Ecto neural progenitor cell (in vitro differentiated cells): ENCODE results near the gene ATOH8.

ENCODE experiments used
- DNase-seq: peaks from one replicate; pipeline ENCODE4 v3.0.0-alpha.2; 2018; ENCODE audit warnings: low spot score

ATOH8 gene

DNA sequence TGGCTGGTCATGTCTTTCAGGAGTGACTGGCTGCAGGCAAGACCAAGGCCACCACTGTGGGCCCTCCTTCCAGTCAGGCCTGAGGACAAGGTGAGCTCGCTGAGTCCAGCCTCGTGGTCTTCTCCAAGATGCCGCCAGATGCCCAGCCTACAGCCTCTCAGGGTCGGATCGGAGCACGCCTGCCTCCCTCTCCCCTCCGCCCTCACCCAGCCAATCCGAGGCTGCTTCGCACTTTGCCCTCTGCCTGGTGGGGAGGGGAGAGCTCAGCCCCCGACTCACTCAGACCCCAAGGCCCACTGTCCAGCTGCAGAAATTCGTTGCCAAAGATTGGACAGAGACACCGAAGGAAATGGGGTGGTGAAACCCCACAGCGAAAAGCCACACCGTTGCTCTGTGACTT is 33.1 kb downstream of the ATOH8 start:
- DNase-seq: no peak

DNA sequence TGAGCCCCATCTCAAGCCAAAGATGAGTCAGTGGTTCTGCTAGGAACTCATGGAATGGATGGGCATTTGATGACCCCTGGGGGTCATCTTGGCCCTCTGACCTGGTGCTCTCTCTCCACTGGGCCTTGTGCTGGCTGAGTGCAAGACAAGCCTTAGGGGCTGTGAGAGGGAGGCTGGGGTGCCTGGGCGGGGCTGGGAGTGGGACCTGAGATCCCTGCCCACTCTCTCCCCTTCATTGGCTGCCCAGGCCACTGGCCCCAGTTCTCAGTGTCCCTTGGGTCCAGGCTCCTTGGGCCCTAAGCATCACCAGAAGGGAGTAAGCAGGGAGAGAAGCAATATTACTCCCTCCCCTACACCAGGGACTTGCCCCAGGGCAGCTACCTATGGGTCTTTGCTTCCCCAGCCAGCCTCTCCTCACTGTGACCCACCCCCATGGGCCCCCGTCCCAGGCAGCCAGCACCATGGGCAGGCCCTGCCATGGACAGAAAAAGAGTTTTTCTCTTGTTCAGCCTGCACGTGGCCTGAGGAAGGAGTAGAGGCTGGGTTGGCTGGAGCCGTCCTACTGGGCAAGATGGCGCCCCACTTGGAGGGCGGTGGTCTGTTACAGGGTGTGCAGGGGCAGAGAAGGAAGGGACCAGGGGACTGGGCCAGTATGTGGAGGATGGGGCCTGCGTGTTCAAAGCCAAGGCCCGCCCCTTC is 33.6 kb downstream of the ATOH8 start:
- DNase-seq: no peak

DNA sequence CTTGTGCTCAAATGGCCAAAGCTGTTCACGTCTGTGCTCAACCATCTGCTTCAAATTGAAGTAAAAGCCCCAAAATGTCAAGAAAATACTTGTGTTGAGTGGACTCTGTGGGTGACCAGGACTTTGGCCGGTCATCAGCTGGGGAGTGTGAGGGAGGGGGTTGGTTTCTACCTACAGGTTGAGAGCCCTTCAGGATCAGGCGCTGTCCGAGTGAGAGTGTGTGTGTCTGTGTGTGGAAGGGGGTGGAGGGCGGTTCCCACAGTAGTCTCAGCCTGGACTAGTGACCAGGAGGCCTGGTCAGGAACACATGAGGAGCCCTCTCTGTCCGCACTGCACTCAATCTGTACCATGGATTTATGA is 34.2 kb downstream of the ATOH8 start:
- DNase-seq: no peak

DNA sequence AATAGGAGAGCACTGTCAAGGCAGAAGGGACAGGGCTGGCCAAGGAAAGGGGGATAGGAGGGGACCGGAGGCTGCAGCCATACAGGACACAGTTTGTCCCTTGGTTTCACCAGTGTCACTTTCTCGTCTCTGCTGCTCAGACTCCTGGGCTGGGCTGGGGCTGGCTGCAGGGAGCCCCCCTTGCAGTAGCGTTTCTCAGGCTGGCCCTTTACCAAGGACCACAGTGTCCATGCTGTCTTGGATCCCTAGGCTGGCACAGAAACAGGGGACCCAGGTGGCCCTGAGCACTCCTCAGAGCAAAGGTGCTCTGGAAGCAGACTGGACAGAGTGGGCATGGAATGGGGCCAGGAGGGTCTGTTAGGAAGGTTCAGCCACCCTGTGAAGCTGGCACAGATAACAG is 34.8 kb downstream of the ATOH8 start:
- no peak for DNase-seq

DNA sequence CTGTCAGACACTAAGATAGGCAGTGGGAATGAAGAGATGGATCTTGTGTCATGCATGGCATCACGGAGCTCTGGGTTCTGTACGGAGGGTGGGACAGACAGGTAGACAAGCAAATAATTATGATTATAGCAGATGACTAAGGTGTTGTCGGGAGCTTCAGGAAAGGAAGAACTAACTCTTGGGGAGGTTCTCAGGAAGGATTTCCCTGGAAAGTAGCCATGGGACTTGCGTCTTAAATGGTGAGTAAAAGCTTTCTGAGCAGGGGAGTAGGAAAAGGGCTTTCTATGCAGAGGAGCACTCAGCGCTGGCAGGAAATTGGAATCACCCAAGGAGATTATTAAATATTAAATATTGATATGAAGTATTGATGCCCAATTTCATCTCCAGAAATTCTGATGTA is 35.5 kb downstream of the ATOH8 start:
- no peak for DNase-seq

DNA sequence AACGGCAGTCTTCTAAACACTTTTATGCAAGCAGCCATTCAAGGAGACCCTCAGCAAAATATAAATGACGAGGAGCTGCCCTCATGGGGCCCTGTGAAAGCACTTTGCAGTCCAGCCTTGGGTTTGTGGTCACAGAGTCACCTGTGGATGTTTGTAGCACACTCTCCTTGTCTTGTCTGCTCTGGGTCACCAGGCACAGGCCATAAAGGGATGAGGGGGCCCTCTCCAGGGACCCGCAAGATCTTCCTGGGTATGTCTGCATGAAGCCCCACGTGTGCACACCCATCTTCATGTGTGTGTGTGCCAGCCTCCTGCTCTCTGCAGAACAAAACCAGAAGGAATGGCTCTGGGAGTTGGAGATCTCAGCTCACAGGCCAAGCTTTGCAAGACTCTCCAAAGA is 36.2 kb downstream of the ATOH8 start:
- no peak for DNase-seq

DNA sequence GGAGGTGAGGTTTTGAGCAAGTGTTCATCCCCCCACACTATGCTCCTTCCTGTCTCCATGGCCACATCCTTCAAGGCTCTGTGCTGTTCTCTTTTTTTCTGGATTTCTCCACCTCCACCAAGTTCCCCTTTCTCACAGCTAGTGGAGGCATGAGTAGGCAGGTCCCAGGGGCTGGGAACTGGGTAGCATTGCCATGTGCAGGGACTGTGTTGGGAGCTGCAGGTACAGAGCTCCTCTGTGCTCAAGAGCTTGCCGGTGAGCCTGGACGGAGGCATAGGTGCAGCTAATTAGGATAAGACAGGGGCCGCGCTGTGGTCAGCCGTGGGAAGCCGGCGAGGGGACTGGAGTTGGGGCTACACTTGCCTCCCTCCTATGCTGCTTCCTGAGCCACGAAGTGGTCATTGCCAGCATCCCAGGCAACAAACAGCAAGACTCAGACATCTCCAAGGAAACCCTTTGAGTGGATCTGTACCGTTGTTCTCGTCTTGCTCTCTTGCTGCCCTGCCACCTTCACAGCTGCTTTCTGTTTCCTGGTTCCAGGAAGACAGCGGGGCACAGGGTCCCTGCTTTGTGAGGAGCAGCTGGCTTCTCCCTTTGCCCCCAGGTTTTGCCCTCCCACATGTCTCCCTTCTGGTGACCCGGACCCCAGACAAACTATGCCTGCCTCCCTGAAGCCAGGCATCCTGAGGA is 36.9 kb downstream of the ATOH8 start:
- no peak for DNase-seq

DNA sequence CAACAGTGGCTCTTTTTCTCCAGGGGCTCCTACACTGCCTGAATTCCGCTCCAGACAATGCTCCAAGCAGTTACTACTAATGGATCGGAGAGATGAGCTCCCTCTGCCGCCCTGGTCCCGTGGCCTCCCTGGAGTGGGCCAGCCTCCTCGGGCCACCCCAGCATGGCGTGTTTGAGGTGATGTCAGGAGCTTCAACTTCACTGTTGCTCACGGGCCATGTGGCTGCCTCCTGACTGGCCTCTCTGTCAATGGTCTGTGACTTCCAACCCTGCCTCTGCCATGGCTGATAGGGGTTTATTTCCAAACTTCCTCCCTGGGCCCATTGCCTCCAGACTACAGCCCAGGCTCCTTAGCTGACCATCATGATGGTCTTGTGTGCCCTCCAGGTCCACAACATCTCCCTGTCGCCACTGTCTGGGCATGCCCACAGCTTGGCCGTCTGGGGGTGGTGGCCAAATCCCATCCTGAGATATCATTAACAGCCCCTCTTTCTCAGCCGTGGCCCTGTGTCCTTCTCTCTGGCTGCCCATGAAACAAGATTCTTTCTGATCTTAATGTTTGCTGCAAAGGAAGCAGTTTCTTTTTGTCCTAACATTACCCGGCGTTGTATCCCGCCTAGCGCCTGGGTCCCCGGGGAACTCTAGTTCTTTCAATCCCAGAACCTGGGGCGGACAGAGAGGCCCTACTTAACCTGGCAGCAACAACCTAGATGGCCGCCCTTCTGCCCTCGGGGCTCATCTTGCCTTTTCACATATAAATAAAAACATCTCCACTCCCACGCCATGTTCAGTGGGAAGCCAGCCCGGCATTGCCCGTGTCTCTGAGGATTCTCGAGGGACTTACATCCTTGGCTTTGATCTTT is 38.1 kb downstream of the ATOH8 start:
- DNase-seq: peak; percentile 43

DNA sequence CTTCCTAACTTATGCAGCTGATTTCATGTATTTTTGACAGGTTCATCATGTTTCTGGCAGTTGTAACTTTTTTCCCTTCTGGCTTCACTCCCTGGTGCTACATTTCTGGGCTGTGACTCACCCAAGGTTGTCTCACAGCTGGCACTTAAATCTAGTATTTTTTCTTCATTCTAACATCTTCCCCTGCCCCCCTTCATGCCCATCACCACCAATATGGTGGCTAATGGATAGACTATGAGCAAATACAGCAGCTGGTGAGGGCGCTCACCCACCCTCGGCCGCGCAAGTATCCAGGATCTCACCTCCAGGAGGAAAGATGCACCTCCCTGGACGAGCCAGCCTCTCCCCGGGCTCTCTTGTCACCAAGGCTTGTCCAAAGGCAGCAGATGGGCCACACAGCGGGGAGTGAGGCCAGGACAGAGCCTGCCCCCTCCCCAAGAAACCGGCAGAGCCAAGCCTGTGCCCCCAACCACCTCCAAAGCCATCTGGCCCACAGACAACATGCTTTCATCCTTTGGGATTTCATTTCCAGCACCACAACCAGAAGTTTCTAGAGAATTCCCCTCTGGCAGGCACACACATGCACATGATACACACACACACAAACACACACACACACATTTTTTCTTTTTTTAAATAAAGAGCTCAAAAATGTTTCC is 39.1 kb downstream of the ATOH8 start:
- DNase-seq: no peak

DNA sequence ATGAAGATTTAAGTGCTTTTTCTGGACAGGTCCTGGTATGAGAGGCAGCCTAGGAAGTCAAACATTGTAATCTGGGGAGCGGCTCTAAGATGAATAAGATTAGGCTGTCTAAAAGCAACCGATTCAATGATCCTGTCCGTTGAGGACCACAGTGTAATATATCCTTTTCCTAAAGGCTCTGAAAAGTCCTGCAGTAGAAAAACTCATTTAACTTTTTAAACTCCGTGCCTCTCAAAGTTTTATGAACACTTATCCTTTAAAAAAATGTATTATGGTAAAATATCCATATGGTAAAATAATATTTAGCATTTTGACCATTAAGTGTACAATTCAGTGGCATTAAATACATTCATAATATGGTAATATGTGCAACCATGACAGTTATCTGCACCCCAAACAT is 39.8 kb downstream of the ATOH8 start:
- no peak for DNase-seq

DNA sequence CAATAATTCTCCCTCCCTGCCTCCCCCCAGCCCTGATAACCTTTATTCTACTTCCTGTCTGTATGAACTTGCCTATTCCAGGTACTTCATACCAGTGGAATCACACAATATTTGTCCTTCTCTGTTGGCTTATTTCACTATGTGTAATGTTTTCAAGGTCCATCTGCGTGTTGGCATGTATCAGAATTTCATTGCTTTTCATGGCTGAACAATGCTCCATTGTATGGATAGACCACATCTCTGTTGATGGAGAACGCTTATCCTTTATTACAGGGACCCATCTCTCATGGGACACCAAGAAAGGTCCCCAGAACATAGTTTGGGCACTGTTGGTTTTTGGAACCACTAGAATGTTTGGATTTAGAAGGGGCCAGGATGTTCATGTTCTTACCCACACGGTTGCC is 40.2 kb downstream of the ATOH8 start:
- no peak for DNase-seq

DNA sequence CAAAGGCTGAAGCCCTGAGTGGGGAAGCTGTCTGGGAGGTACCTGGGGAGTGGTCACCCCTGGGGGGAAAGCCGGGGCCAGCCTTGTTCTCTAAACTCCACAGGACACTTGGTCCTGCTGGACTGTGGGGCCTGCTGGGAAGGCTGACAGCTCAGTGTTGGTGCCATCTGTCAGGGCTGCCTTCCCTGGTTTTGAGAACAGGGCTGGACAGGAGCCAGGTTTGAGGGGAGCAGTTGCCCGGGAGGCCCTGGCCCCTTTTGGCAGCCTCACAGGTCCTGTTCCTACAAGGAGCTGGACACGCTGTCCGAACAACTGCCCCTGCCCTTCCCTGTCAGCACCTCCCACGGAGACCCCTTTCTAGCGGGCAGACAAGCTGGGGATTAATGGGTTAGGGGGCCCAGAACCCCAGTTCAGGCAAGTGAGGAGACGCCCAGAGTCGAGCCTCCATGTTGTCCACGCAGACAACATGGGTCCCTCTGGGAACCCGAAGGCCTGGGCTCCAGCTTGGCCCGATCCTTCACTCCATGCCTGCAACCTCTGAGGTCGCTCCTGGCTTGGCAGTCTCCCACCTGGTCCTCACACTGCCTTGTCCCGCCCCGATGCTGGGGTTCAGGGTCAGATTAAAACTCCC is 40.8 kb downstream of the ATOH8 start:
- DNase-seq: no peak

DNA sequence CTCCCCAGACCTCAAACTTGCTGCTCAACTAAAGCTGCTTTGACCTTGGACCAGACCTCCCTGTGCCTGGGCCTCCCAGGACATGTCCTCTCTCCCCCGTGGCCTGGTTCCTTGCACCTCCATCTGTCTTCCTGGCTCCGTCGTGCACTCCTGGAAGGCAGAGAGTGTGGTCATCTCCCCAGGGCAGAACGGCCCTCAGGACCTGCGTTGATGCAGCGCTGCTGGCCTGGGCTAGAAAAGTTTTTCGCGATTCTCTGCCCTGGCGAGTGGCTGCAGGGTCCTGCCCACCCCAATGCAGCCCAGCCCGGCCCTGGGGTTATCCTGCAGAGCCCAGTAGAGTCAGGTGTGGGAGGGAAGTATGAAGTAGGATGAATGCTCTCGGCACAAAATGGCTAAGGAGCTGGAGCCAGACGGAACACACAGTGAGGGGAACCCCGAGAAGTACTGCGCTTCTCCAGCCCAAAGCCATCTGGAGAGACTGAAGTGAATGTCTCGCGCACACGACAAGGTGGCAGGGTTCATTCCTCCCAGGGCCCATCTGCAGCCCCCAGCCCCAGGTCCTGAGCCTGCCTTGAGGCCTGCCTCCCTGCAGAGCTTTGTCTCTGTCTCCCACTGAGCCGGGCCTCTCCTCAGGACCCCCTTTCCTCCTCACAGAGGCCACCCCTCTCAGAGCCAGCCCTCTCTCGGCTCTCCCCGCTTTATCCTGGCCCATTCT is 41.7 kb downstream of the ATOH8 start:
- no peak for DNase-seq

DNA sequence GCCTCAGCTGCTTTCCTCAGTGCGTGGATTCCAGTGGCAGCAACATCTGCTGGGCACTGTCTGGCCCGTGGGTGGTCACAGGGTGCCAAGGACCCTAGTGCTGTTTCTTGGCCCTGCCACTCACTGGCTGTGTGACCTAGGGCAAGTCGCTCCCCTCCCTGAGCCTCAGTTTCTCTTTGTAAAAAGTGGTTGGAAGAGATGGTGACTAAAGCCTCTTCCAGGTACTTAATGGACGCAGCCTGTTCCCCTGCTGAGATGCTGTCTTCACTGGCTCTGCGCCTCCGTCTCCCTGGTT is 42.2 kb downstream of the ATOH8 start:
- no peak for DNase-seq

DNA sequence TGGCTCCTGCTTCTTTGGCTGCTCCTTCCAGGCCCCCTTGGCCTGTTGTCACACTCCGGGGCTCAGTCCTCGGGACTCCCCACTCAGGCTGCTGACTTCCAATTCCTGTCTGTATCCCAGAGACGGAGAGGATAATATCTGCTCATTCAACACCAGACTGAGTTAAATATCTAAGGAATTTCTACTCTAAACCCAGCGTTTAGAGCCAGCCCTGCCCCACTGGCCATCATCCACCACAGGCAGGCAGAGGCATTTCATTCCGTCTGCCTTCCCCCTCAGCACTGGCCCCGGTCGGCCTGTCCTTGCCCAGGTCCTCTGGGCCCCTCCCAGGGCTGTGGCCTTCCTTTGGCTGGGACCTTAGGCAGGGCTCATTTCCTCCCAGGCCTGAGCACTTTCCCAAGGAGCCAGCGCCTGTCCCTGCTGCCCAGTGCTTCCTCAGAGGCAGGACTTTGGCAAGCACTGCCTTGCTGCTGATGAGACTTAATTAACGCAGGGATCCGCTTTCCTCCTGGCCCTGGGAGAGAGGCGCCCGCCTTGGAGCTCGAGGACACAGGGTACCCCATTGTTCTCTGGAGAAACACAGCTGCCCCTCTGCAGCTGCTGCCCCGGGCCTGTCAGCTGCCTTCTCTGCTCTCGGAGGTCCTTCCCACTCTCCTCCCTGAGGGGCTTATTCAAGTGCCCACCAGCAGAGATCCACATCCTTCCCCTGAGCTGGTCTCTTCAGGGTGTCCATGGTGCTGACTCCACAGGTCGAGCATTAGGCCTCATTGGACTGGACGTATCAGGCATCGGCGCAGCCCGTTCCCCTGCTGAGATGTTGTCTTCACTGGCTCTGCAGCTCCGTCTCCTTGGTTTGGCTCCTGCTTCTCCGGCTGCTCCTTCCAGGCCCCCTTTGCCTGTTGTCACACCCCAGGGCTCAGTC is 42.8 kb downstream of the ATOH8 start:
- peak; percentile 67 for DNase-seq

DNA sequence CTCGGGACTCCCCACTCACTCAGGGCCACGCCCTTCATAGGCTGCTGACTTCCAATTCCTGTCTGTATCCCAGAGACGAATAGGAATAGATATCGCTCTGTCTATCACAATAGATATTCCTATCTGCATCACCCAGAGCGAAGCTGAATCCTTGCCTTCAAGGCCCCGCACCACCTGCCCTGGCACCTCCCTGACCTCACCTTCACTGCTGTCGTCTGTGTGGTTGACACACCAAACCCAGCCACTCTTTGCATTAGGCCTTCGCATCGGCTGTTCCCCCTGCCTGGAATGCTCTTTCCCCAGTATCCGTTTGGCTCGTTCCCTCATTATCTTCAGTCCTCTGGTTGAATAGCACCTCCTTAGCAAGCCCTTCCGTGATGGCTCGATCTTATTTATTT is 43.5 kb downstream of the ATOH8 start:
- DNase-seq: no peak

DNA sequence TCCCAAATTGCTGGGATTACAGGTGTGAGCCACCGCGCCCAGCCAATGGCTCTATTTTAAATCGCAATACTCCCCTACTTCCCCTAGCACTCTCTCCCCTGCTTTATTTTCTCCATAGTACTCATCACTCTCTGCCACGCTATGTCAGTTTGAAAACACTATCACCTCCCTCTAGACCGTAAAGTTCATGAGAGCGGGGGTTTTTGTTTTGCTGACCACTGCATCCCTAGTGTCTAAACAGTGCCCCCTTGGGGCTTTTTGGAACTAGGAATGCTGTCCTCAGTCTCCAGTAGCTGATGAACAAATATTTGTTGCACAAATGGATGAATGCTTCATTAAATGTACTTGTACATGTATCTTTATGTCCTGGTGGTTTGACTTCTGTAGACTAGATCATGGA is 44.1 kb downstream of the ATOH8 start:
- no peak for DNase-seq

DNA sequence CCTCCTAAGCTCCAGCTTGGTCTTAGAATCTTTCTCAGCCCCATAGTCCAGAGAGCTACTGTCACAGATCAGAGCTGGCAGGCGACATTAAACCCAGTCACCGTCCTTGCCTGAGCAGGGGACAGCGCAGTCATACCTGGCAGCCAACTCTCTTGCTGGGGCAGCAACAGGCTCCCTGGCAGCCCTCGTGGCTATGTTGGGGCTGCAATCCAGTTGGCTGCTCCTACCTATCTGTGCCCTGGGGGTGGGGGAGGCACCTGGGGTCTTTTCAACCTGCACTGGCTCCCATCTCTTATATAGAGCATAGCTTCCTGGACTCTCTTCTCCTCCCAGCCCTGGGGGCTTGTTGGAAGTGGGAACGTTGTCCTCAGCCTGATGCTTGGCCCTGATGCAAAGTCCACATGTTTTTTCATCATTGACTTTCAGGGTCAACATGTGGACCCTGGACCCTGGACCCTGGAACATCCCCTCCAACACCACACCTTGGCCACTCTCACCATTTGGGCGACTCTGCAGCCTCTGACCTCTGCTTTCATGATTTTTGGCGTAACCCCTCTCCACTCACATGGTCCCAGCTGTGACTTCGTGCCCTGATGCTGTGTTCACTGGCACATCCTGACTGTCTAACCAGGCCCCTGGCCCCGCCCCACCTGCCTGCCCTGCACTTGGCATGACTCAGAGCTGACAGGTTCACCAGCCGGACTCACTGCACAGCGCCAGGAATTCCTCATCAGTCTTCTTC is 45.6 kb downstream of the ATOH8 start:
- DNase-seq: no peak

DNA sequence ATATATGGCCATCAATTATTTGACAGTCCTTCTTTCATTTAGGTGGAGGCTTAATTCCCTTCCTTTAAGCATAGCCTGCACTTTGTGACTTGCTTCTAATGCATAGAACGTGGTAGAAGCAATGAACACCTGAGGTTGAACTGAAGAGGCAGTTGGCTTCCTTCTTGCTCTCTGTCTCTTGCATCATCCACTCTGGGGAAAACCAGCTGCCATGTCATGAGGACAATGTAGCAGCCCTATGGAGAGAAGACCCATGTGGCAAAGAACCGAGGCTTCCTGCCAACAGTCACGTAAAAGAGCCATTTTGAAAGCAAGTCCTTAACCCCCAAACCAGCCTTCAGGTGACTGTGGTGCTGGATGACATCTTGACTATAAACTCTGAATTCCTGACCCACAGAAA is 46.8 kb downstream of the ATOH8 start:
- no peak for DNase-seq

DNA sequence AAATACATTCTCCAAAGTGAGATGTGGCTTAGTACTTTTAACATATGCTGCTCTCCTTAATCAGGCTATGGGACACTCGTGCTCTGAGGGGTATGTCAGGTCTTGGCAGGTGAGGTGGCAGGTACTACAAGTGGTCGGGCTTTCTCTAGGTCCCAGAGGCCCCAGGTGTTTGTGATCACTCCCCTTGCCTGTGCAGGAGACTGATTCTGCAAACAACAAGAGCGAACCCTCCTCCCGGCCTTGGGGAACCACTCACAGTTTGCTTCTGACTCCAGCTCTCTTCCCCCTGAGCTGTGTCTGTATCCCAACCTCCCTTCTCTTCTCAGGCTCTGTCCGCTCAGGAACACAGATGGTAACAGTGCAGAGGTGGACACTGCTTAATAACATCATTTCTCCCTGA is 48.1 kb downstream of the ATOH8 start:
- no peak for DNase-seq
